HG03378 (cell line): ENCODE results near the gene B4GALT7.

Source experiments
- ATAC-seq: cut with Tn5 transposase; IDR thresholded peaks from one replicate; pipeline ENCODE4 v1.9.1; 2021; ENCODE audit warnings: mild to moderate bottlenecking, moderate library complexity; ENCODE audit not compliant: unreplicated experiment

Gene B4GALT7

GRCh38 chr5:177593511-177593910, 6.4 kb upstream of the B4GALT7 start:
- ATAC-seq = no peak

GRCh38 chr5:177594071-177594470, 5.9 kb upstream of the B4GALT7 start:
- ATAC-seq = no peak

- no peak for ATAC-seq
These were observed 4.8 kb upstream of the B4GALT7 start for GRCh38 chr5:177595026-177595585.

- no peak for ATAC-seq
These were observed 3.7 kb upstream of the B4GALT7 start for GRCh38 chr5:177595991-177596774.

GRCh38 chr5:177596775-177597238, 3.1 kb upstream of the B4GALT7 start:
- no peak for ATAC-seq

GRCh38 chr5:177598477-177598876, 1.5 kb upstream of the B4GALT7 start:
- ATAC-seq = no peak

GRCh38 chr5:177600508-177601018, 631 bp downstream of the B4GALT7 start:
- ATAC-seq = no peak

GRCh38 chr5:177601126-177601525, 1.2 kb downstream of the B4GALT7 start:
- ATAC-seq = no peak

GRCh38 chr5:177601577-177602457, 1.9 kb downstream of the B4GALT7 start:
- no peak for ATAC-seq

GRCh38 chr5:177602458-177602830, 2.5 kb downstream of the B4GALT7 start:
- ATAC-seq = no peak

- ATAC-seq = no peak
These were observed 3.7 kb downstream of the B4GALT7 start for GRCh38 chr5:177603631-177604030.

GRCh38 chr5:177604116-177604521, 4.2 kb downstream of the B4GALT7 start:
- no peak for ATAC-seq

- ATAC-seq = no peak
These were observed 4.7 kb downstream of the B4GALT7 start for GRCh38 chr5:177604656-177605055.

- no peak for ATAC-seq
These were observed 5.1 kb downstream of the B4GALT7 start for GRCh38 chr5:177605078-177605477.

GRCh38 chr5:177605667-177606066, 5.7 kb downstream of the B4GALT7 start:
- ATAC-seq = no peak

- no peak for ATAC-seq
These were observed 6.4 kb downstream of the B4GALT7 start for GRCh38 chr5:177606071-177607051.

GRCh38 chr5:177607115-177607451, 7.2 kb downstream of the B4GALT7 start:
- no peak for ATAC-seq

GRCh38 chr5:177607452-177608192, 7.7 kb downstream of the B4GALT7 start:
- no peak for ATAC-seq

GRCh38 chr5:177608243-177609075, 8.5 kb downstream of the B4GALT7 start:
- no peak for ATAC-seq
